HG03442 (cell line): ENCODE data around the gene FLT4.

Experiments used
- ATAC-seq: cut with Tn5 transposase; IDR thresholded peaks from one replicate; pipeline ENCODE4 v1.9.1; 2021; ENCODE audit warnings: mild to moderate bottlenecking, moderate library complexity; ENCODE audit not compliant: unreplicated experiment

Gene FLT4

DNA sequence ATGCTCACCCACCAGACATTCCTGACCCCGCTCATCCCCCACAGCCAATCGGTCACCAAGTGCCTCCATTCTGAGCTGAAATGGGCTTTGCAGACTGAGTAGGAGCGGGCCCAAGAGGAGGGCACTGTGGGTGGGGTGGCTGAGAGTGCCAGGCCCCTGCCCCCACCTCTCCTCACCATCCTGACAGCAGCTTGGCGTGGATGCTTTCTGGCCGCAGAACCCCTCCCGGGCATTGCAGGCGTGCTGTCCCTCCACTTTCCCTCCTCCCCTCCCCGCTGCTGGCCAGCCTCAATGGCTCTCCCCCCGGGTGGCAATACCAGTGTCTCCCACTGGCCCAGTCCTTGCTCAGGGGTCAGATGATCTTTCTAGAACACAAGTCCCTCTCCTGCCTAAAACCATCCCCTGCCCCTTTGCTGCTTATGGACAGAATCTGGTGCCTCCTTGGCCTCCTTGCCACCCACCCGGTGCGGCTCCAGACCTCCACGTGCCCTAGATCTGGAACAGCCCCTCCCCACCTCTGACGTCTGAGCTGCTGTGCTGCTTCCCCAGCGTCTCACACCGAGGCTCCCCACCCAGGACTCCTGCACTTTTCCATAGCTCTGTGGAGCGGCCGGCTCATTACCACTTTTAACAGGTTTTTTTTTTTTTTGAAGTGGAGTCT, 6.1 kb downstream of the FLT4 start:
- ATAC-seq = no peak

DNA sequence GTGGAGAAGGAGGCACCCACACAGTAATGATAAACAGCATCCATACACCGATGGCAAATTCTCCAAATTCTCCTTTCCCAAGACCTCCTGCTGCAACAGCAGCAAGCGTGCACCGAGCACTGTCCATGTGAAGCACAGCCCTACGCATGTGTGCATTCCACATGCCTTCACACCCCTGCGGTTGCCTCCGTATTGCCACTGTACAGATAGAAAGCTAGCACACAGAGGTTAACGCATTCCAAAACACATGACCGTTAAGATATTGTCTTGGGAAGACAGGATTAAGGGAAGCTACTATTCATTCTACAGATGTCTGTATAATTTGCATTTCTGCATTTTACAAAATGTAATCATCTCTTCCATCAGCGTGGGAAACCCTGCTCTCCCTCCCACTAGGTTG, 6.6 kb downstream of the FLT4 start:
- no peak for ATAC-seq

DNA sequence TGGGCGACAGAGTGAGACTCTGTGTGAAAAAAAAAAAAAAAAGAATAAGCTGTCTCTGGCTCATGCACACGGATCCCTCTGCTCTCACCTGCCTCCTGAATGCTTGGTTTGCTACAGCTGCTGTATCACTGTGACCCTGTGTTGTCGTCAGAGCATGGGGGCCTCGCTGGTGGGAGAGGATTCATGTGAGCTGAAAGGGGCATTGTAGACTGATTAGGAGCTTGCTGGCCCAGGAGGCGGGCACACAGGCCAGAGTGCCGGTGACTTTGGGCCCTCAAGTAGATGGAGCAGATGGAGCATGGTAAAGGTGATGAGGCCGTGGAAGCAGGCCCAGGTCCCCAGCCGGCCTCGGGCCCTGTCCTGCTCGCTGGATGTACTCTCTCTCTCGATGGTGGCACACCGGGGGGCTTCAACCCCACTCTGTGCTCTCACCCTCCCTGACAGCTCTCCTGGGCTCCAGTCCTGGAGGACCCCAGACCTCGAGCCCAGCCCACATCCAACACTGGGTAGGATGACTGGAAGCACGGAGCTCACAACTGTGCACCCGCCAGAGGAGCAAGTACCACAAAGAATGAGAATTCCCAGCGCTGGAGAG, 7.1 kb downstream of the FLT4 start:
- no peak for ATAC-seq

DNA sequence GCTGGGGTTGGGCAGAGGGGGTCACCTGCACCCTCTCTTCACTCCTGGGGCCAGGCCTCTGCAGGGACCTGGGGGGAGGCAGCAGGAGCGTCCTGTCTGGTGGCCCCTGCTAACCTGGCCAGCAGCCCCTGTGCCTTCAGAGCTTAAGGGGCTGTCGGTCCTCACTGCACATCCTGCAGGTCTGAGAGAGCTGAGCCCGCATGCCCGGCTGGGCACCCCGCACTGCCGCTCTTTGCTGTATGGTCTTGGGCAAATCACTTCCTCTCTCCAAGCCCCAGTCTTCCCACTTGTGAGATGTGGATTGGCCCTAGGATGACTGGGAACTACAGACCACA, 7.9 kb downstream of the FLT4 start:
- ATAC-seq = no peak

DNA sequence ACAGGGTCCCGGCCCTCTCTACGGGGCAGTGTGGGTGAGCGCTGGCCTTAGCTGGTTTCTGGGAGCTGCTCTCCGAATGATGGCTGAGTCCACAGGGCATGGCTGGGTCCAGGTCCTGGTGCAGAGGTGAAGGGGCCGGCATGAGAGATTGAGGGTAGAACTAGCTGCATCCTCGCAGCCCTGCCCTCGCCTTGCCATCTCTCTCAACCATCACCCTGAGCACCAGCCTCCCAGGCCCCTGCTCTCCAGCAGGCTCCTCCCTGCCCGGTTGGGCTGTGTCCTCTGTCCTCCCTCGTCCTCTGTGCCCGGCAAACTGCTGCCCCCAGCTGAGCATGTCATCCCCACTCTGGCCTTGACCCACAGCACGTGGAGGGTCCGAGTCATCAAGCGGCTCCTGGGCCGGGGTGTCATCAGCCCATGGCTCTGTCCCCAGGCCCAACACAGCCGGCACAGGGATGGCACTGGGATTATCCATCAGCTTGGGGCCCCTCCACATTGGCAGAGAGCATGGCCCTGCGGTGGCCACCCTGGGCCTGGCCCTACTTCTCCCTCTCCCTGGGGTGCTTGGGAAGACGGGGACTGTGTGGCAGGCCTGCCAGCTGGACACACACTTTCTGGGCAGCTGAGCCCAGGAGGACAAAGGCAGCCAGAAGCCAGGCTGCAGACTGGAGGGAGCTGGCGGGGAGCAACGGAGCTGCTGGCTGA, 8.4 kb downstream of the FLT4 start:
- ATAC-seq = no peak

DNA sequence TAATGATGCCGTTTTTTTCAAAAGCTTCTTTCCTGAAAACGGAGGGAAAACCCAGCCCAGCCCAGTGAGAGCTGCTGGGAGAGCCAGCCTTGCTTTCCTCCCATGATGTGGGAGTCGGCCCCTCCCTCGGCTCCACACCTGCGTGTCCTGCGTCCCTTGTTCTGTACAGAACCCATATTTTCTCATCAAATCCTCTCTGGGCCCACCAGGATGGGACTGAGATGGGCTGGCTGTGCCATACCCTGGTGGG, 8.9 kb downstream of the FLT4 start:
- no peak for ATAC-seq

DNA sequence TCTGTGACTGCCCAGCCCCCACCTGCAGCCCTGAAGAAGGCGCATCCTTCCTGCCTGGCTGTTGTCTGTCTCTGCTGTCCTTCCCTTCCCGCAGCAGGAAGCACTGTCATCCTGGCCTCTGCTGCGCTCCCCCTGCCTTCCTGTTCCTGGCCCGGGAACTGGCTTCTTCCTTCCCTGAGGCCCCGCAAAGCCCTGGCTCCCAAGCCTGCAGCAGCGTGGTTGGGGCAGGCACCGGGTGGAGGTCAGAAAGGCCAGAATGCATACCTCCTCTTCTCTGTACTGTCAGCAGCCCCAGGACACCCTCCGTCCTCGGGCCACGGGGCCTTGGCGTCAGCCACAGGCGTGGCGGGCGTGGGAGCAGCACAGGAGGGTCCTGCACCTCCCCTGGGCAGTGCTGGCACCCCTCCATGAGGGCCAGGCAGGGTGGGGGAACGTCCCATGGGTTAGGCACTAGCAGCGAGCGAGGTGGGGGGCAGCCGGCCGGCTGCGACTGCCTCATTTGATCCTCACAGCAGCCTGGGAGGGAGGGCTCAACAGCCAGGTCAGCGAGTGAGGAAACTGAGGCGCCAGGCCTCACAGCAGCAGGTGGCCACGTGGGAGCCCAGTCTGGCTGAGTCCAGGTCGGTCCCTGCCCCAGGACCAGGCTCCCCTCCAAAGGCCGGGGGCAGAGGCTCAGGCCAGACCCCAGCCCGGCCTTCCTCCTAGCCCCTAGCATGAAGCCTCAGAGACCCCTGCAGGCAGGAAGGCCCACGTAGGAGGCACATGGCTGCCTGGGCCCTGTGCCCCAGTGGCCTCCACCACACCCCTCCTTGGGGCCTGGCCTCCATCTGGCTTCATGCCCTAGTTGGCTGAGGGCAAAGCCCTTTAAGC, 9.4 kb downstream of the FLT4 start:
- ATAC-seq = no peak

DNA sequence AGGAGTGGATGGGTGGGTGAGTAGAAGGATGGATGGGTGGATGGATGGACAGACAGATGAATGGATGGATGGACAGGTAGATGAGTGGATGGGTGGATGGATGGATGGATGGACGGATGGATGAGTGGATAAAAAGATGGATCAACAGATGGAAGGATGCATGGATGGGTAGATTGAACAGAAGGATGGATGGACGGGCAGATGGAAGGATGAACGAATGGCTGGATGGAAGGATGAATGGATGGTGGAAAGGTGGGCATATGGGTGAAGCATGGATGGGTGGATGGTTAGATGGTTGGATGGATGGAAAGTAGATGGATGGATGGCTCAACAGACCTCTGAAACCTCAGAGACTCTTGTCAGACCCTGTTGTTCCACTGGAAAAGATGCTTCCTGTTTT, 10.1 kb downstream of the FLT4 start:
- no peak for ATAC-seq

DNA sequence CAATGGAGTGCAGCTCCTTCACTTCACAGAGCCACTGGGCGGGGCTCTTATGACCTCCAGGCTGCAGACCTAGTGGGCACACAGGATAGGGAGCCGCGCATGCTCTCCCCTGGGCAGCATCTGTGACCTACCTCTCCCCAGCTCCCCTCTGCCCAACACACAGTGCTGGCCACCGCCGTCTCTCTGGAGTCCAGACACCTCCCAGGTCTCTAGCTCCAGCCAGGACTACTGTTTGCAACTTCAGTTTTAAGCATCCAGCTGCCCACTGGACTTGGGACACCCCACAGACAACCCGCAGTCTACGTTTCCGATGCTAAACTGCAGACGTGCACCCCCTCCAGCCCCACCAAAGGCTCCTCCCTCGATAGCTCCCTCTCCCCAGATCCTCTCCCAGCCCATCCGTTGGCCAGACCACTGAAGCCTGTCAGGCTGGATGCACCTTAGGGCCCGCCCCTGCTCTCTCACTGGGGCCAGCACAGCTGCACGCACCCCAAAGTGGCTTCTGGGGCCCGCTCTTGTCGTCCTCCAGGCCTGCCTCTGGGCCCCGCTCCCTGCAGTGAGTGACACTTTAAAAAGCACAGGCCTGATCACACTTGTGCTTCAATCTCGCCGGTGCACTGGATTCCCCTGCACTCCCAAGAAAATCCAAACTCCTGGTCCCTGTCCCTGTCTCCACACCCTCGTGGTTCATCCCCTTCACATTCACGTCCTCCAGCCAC, 11.3 kb downstream of the FLT4 start:
- ATAC-seq = no peak

DNA sequence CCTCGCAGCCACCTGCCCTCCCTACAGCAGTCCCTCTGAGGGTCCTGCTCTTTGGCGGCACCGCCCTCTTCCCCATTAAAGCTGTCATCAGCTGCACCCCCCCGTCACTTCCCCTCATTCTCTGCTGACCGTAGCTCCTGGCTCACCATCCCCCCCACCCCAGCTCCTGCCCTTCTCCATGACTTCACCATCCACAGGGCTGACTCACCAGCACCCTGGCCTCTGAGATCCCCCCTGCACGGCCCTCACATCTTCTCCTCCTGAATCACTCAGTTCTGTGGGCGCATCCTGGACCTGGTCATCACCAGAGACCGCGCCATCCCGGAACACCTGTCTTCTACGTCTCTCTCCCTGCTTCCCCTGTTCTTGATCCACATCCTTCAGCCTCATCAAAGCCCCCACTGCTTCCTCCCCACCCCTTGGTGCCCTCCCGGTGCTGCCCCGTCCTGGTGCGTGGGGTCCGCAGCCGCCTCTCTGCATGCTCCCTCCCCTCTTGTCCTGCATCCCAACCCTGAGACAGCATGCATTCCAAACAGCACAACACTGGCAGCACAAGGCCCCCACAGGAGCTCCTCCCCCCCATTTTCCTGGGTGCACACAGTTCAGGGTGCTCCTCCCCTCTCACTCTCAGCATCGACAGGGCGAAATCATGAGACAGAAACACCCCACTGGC, 12.9 kb downstream of the FLT4 start:
- ATAC-seq = no peak

DNA sequence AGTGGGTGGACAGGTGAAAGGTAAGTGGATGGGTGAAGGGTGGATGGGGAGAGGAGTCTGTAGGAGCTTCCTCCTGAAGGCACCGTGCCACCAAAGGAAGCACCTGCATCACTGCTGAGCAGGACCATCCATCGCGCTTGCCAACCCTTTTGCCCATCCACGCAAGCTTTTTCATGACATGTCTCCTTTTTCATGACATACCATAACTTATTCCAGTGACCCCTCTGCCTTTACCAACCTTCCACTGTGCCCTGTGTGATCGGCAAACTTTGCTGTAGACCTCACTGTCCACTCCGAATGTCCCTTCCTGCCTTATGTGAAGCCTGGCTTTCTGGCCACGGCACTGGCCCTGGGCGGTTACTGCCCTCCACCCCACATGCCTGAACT, 13.4 kb downstream of the FLT4 start:
- ATAC-seq = no peak

DNA sequence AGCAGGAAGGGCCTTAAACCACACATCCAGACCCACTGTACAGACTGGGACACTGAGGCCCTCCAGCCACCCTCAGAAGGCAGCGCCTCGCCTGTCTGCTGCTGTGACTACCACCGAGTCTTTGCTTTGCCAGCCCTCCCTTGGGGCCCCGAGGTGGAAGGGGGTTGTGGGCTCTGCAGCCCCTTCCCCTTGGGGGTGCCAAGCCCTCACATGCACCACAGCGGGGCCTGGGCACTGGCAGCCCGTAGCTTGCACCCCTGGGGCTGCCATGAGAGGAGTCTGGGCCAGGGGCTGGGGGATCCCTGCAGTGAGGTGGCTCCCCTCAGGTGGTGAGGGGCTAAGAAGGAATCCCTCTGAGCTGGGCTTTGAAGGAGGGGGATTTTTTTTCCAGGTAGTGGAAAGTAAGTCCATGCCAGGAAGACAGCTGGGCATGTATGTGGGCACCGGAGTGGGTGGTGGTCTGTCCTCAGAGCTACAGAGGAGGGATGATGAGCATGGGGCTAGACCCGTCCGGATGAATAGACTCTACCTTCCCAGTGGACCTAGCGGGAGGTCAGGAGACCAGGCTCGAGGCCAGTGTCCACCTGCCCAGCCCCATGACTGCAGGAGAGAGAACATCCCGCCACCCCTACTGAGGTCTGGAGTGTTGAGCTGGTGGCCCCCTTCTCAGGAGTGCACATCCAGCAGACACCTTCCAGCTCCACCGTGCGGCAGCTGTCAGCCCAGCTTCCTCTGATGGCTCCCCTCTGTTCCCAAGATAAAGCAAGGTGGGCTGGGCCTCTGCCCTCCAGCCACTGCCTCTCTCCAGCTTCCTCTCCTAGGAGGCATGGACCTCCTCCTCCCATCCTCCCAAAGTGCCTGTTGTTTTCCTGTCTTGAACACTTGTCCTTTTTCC, 15.9 kb downstream of the FLT4 start:
- no peak for ATAC-seq

DNA sequence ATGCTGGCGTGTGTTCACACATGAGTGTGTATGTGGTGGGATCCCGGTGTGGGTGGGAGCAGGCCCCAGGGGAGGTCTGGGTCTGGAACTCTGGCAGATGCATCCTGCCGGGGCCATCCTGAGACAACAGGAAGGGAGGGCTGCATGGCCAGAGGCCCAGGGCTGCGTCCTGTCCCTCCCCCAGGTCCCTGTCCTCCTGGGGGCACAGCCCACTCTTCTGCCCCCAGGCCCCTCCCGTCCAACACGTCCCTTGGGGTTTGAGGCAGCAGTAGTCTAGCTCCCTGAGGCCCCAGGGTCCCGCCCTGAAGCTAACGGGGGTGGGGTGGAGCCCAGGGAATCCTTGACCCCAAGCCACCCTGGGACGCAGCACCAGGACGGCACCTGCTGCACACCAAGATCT, 16.6 kb downstream of the FLT4 start:
- no peak for ATAC-seq

DNA sequence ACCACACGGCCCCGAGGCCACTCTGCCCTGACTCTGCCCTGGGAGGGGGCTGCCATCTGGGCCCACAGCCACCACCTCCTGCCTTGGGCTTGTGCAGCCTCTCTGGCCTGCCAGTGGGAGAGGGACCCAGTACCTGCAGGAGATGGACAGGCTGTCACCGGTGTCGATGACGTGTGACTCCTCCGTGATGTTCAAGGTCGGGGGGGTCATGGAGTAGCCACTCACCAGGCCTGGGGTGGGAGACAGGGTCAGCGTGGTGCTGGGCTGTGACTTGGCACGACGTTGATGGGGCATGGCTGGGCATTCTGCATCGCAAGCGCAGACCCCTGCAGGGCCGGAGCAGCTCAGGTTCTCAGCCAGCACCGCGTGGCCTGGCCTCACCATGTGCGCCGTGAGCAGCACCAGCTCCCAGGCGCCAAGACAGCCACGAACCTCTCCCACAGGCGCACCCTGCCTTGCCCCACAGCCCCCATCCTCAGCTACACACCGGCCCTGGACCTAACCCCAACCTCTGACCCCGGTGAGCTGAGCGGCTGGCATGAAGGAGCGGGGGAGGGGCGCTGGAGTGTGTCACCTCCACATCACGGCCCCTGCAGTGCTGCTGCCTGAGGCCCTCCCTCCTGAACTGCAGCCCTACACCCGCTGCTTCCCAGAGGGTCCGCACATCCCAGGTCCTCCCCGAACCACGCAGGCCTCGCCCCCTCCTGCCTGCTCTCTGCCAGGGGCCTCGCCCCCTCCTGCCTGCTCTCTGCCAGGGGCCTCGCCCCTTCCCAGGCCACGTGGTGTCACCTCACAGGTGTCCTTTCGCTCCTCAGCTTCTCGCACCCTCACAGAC, 17.6 kb downstream of the FLT4 start:
- ATAC-seq = no peak

DNA sequence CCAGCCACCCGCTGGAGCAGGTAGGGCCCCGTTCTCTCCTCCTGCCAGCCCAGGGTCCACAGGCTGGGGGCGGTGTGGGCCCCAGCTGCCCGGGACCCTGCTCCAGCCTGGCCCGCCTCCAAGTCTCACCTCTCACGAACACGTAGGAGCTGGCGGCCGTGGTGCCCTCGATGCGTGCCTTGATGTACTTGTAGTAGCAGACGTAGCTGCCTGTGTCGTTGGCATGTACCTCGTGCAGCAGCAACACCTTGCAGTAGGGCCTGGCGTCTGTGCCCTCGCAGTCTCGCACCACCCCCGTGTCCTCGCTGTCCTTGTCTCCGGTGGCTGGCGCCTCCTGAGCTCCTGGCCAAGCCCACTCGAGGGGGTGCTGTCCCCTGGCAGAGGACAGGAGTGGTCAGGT, 19.0 kb downstream of the FLT4 start:
- ATAC-seq = no peak

DNA sequence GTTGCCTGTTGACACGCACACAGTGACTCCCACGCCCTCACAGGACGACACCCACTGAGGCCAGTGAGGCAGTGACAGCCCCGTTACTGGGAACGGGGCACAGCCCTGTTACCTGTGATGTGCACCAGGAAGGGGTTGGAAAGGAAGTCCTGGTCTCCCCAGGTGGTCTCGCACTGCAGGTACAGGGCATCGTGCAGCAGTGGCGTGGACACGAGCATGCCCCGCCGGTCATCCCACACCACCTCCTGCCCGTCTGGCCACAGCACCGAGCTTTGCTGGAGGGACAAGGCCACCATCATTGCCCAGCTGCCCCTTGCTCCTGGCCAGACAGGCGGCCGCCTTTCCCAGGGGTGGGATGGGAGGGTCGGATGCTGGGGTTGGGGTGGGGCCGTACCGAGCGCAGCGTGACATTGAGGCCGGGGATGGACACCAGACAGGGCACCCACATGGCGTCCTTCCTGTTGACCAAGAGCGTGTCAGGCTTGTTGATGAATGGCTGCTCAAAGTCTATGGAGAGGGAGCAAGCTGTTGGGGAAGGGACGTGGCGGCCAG, 19.5 kb downstream of the FLT4 start:
- ATAC-seq = no peak

DNA sequence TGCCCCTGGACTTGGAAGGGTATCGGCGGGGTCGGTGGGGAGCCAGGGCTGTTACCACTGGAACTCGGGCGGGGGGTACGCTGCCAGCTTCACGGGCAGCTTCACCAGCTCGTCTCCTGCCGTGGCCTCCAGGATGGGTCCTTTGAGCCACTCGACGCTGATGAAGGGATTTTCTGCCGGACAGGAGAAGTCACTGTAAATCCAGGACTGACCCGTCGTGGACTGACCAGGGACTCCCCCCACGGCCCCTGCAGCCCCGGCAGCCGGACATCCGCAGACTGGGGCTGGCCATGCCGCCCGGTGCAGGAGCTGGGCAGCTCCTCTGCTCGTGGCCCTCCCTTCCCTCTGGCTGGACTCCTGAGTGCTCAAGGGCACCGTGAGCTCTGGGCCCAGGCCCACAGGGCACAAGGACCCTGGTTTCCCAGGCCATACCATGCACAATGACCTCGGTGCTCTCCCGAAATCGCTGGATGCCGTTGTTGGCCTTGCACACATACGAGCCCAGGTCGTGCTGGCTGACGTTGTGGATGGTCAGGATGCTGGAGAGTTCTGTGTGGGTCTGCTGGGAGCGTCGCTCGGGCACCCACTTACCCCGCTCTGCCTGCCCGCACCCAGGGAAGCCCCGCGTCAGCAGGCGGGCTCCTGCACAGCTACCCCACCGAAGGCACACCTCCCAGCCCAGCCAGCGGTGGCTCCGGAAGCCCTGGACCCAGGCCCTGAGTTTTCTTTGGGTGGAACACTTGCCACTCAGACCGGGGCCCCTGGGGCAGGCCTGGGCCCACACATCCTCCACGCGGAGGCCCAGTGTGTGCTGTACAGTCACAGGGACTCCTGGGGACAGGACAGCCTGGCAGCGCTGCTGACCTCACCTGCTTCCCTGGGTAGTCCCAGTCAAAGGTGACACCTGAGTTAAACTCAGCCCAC, 20.3 kb downstream of the FLT4 start:
- no peak for ATAC-seq

DNA sequence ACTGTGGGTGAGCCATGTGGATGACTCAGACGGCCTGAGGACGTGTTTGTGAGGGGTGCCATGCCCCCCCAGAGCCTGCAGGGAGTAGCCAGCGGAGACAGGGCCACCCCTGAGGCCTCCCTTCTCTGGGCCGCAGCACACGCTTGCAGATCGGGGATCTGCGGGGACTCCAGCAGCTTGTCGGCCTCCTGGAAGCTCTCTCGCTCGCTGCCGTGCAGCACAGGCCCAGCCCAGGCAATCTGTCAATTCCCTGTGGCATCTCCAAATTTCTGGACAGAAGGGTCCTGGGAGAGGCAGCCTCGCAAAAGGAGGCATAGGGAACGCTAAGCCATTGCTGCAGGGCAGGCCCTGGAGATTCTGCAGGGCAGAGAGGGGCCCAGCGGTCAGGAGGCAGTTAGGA, 21.2 kb downstream of the FLT4 start:
- ATAC-seq = no peak
